Small intestine (tissue), 7 donors: Measurements from ENCODE around the gene SDF4. TPM values are rescaled to one million over a fixed set of nuclear protein-coding genes. Genes with fewer than 3 reads are reported as not detected.

Experiments
- DNase-seq, 2 donors: peaks; one replicate each; pipeline versions ENCODE4 v3.0.0 to v3.0.0-alpha.2; 2013
- FAIRE-seq: peaks from 2 replicates; lab custom pipeline; 2012; peaks lifted over from hg19 to GRCh38; lab: Jason Lieb, UNC
- H3K27ac ChIP-seq, 3 donors: one replicate each; pipeline ENCODE4 v1.5.1; 2013; ENCODE audit warnings: low read length in 2 of 3, mild to moderate bottlenecking in 2 of 3, control low read depth in 1 of 3, inconsistent platforms in 1 of 3, low read depth in 1 of 3, moderate library complexity in 1 of 3
- H3K27me3 ChIP-seq, 3 donors: one replicate each; pipeline ENCODE4 v1.6.1; 2013; ENCODE audit warnings: low read length in 3 of 3, inconsistent platforms in 1 of 3; ENCODE audit not compliant: control insufficient read depth in 3 of 3, insufficient read depth in 3 of 3
- H3K36me3 ChIP-seq, 3 donors: one replicate each; pipeline ENCODE4 v1.6.1; 2013; ENCODE audit warnings: low read length in 3 of 3, inconsistent platforms in 1 of 3, low read depth in 1 of 3, mild to moderate bottlenecking in 1 of 3, moderate library complexity in 1 of 3; ENCODE audit not compliant: control insufficient read depth in 3 of 3, insufficient read depth in 2 of 3
- H3K4me1 ChIP-seq, 3 donors: one replicate each; pipeline ENCODE4 v1.6.1; 2013; ENCODE audit warnings: low read length in 2 of 3, inconsistent platforms in 1 of 3, low read depth in 1 of 3, mild to moderate bottlenecking in 1 of 3, moderate library complexity in 1 of 3; ENCODE audit not compliant: control insufficient read depth in 3 of 3, insufficient read depth in 2 of 3
- H3K4me3 ChIP-seq, 3 donors: one replicate each; pipeline ENCODE4 v1.5.1; 2013; ENCODE audit warnings: low read length in 3 of 3, control low read depth in 1 of 3, inconsistent platforms in 1 of 3, low read depth in 1 of 3, mild to moderate bottlenecking in 1 of 3, moderate library complexity in 1 of 3
- H3K9me3 ChIP-seq, 2 donors: one replicate each; pipeline ENCODE4 v1.6.1; 2013; ENCODE audit warnings: low read depth in 1 of 2, low read length in 1 of 2; ENCODE audit not compliant: control insufficient read depth in 2 of 2, insufficient read depth in 1 of 2
- WGBS, 3 donors: extraction: QIAGEN DNeasy Blood & Tissue Kit; methylation state at CpG; one replicate each; pipeline ENCODE4 v1.1.7; 2013; 5-methylcytosine and 5-hydroxymethylcytosine counted together
- polyA plus RNA-seq, 4 donors: library from polyadenylated mRNA; stranded (reverse) in 3 of 4; unstranded in 1 of 4; fragments of 200-250 nt in 3 of 4; fragments of 120-200 nt in 1 of 4; gene quantifications; one replicate each; pipeline versions ENCODE4 v1.2.1 to v1.2.3, GENCODE V29; 2013
- donor health status: healthy with polysubstance abuse.
- donor health status: control.
- donor health status: control.
- donor health status: Bipolar disorder and iron deficiency.
- donor health status: healthy.

The SDF4 gene
- polyA plus RNA-seq, 4 donors, result 91.2 to 190 (median 151) TPM

- FAIRE-seq, result no peak
- Histone ChIP-seq H3K4me1 (no peaks in the 10 kb centered on the region), H3K27me3 (peaks cover 0 to 6% (median 3%) of the 10 kb centered on the region in 3 donors), H3K36me3 (peaks cover 0 to 6% (median 0%) of the 10 kb centered on the region in 3 donors), H3K9me3 (no peaks in the 10 kb centered on the region), H3K4me3 (no peak overlapping the region), H3K27ac (no peak overlapping the region)
- 74% methylated on average over 20 to 21 of the region's 21 CpGs for WGBS, 3 donors
- DNase-seq, result no peak
Measured at GRCh38 chr1:1181938-1182410, 49.8 kb downstream of the SDF4 start.

GRCh38 chr1:1181129-1181937 lies 50.5 kb downstream of the SDF4 start:
- 86 to 89% (median 89%) methylated on average over 25 to 26 of the region's 26 CpGs for WGBS, 3 donors

GRCh38 chr1:1179983-1180861 lies 51.6 kb downstream of the SDF4 start:
- Histone ChIP-seq H3K27me3 (peaks cover 0 to 8% (median 3%) of the 10 kb centered on the region in 3 donors), H3K4me3 (no peak overlapping the region), H3K4me1 (no peaks in the 10 kb centered on the region), H3K9me3 (no peaks in the 10 kb centered on the region), H3K36me3 (peaks cover 0 to 9% (median 0%) of the 10 kb centered on the region in 3 donors), H3K27ac (no peak overlapping the region)
- FAIRE-seq, result no peak
- WGBS, 3 donors, result 81 to 93% (median 84%) methylated on average over 45 to 51 of the region's 51 CpGs
- DNase-seq, result no peak

More at GRCh38 chr1:1181129-1181937, 50.5 kb downstream of the SDF4 start:
- H3K27me3 ChIP-seq, result peaks cover 0 to 8% (median 3%) of the 10 kb centered on the region in 3 donors
- H3K9me3 ChIP-seq, result no peaks in the 10 kb centered on the region
- H3K4me3 ChIP-seq, result no peak overlapping the region
- H3K4me1 ChIP-seq, result no peaks in the 10 kb centered on the region
- DNase-seq, result no peak
- H3K36me3 ChIP-seq, result peaks cover 0 to 6% (median 0%) of the 10 kb centered on the region in 3 donors
- H3K27ac ChIP-seq, result no peak overlapping the region
- FAIRE-seq, result no peak

- no peak overlapping the region for H3K27ac ChIP-seq
- peaks cover 0 to 8% (median 3%) of the 10 kb centered on the region in 3 donors for H3K27me3 ChIP-seq
- no peak overlapping the region for H3K4me3 ChIP-seq
- DNase-seq, result no peak
- no peaks in the 10 kb centered on the region for H3K4me1 ChIP-seq
- H3K9me3 ChIP-seq, result no peaks in the 10 kb centered on the region
- FAIRE-seq, result no peak
- WGBS, 3 donors, result 83 to 96% (median 84%) methylated on average over 20 to 25 of the region's 25 CpGs
- peaks cover 0 to 11% (median 0%) of the 10 kb centered on the region in 3 donors for H3K36me3 ChIP-seq
Measured at GRCh38 chr1:1179346-1179982, 52.3 kb downstream of the SDF4 start.

GRCh38 chr1:1178794-1179331 lies 52.9 kb downstream of the SDF4 start:
- FAIRE-seq, result no peak
- H3K4me1 ChIP-seq, result no peaks in the 10 kb centered on the region
- H3K9me3 ChIP-seq, result no peaks in the 10 kb centered on the region
- H3K27me3 ChIP-seq, result peaks cover 0 to 8% (median 6%) of the 10 kb centered on the region in 3 donors
- H3K4me3 ChIP-seq, result no peak overlapping the region
- DNase-seq, result no peak
- H3K27ac ChIP-seq, result no peak overlapping the region
- peaks cover 0 to 16% (median 0%) of the 10 kb centered on the region in 3 donors for H3K36me3 ChIP-seq
- WGBS, 3 donors, result 91 to 95% (median 95%) methylated on average over 25 to 32 of the region's 32 CpGs

- Histone ChIP-seq H3K36me3 (peaks cover 0 to 19% (median 0%) of the 10 kb centered on the region in 3 donors), H3K27ac (no peak overlapping the region), H3K27me3 (peaks cover 0 to 17% (median 11%) of the 10 kb centered on the region in 3 donors), H3K9me3 (no peaks in the 10 kb centered on the region), H3K4me3 (no peak overlapping the region), H3K4me1 (peaks cover 0 to 6% (median 0%) of the 10 kb centered on the region in 3 donors)
- 83 to 87% (median 85%) methylated on average over 21 of the region's 21 CpGs for WGBS, 3 donors
- FAIRE-seq (no peak), DNase-seq (no peak)
Measured at GRCh38 chr1:1177452-1178206, 54.2 kb downstream of the SDF4 start.

- Histone ChIP-seq H3K4me1 (peaks cover 0 to 6% (median 0%) of the 10 kb centered on the region in 3 donors), H3K36me3 (peaks cover 0 to 19% (median 0%) of the 10 kb centered on the region in 3 donors), H3K27ac (no peak overlapping the region), H3K27me3 (peaks cover 0 to 17% (median 11%) of the 10 kb centered on the region in 3 donors), H3K9me3 (no peaks in the 10 kb centered on the region), H3K4me3 (no peak overlapping the region)
- 78 to 84% (median 84%) methylated on average over 7 of the region's 7 CpGs for WGBS, 3 donors
- no peak for FAIRE-seq
- no peak for DNase-seq
Measured at GRCh38 chr1:1176931-1177330, 54.9 kb downstream of the SDF4 start.
